ENCODE measurements around the gene LOXL3.

DNA sequence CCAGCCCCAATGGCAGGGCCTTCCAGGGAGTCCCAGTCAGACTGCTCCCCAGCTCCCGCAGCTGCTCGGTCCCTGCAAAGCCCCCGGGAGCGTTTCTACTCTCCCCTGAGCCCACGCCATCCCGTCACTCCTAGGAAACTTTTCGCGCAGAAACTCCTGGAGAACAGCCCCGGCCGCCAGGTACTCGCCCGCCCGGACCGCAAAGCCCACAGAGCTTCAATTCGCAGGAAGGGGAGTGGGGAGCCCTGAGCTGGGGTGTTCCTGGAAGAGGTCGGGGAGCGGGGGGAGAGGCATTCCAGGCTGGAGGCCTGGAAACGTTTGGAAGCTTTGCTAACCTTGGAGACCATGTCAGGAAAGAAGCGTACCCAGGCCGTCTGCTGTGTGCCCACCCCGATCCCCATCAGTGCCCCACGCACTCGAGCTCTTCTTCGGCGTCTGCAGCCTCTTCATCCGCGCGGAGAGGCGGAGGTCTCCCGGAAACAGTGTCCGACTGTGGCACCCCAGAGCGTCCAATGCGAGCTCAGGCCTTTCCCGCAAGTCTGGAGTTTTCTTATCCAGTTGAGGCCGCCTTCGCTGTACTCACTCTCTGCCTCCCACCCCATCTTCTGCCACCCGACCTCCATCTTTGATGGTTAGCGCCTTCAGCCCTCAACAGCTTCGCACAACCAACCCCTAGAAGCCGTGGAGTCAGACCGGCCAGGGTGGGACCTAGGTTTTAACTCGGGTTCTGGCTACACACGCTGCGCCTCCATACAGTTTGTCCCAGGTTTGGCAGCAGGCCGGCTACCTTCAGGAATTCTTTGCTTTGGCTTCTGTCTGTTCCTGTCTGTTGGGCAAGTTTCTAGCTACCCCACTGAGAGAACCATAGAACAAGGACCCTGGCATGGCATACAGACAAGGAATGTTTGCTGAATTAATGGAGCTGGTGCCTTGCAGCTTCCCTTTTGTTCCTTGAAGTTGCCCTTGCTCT lies 50.0 kb downstream of the LOXL3 start:
- TF ChIP-seq, protein P1, sequence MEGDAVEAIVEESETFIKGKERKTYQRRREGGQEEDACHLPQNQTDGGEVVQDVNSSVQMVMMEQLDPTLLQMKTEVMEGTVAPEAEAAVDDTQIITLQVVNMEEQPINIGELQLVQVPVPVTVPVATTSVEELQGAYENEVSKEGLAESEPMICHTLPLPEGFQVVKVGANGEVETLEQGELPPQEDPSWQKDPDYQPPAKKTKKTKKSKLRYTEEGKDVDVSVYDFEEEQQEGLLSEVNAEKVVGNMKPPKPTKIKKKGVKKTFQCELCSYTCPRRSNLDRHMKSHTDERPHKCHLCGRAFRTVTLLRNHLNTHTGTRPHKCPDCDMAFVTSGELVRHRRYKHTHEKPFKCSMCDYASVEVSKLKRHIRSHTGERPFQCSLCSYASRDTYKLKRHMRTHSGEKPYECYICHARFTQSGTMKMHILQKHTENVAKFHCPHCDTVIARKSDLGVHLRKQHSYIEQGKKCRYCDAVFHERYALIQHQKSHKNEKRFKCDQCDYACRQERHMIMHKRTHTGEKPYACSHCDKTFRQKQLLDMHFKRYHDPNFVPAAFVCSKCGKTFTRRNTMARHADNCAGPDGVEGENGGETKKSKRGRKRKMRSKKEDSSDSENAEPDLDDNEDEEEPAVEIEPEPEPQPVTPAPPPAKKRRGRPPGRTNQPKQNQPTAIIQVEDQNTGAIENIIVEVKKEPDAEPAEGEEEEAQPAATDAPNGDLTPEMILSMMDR (IDR thresholded peaks at IDR 0.05; ENCODE audit: insufficient read depth, low read depth, low read length): no peak
- TF ChIP-seq EZH2 (IDR thresholded peaks at IDR 0.05; ENCODE audit: insufficient read depth, low read length): no peak

All from astrocyte (in vitro differentiated cells and primary cell).